Right lobe of liver (tissue), 4 donors: ENCODE results near the gene SLC9A3.

Experiments used
- CTCF ChIP-seq, 4 donors: fragments of 200-600 bp in 3 of 4; fragments of 450-650 bp in 1 of 4; IDR thresholded peaks; one replicate each; pipeline versions ENCODE4 v1.5.1 to v1.8.0; 2016 to 2022; ENCODE audit warnings: antibody characterized with exemption in 4 of 4, mild to moderate bottlenecking in 2 of 4
- POLR2A ChIP-seq: fragments of 450-650 bp; IDR thresholded peaks from one replicate; pipeline ENCODE4 v1.6.1; 2017; ENCODE audit warnings: antibody characterized with exemption, mild to moderate bottlenecking
- donor health status: DM: no; HTN: no; CAD: no.
- donor health status: DM: no; HTN: no; CAD: no.
- donor health status: DM: no; HTN: yes; CAD: no.

GRCh38 chr5:439181-439580, 85.1 kb downstream of the SLC9A3 start:
- TF ChIP-seq CTCF (IDR thresholded peaks at IDR 0.05) (no peak), POLR2A (no peak)
